HG02938 (cell line): Measurements from ENCODE around the gene MAGEB6.
"Not testable (repeated sequence)": the region's sequence is repeated elsewhere in the genome, so short reads cannot be mapped to it uniquely, and the experiment has no call there.

Source experiments
- ATAC-seq: cut with Tn5 transposase; IDR thresholded peaks from one replicate; pipeline ENCODE4 v1.9.1; 2021; ENCODE audit warnings: mild to moderate bottlenecking, moderate library complexity; ENCODE audit not compliant: unreplicated experiment

The MAGEB6 gene

GRCh38 chrX:26192204-26192603 is at the start of gene MAGEB6:
TSS of gene MAGEB6 (plus strand) at chrX:26192440. CDS start at chrX:26193847, 1,407 bp downstream.
- no peak for ATAC-seq

- no peak for ATAC-seq
Measured at GRCh38 chrX:26146024-26146423, 46.2 kb upstream of the MAGEB6 start.

GRCh38 chrX:26160301-26160700 is 31.9 kb upstream of the MAGEB6 start, which contains the start of gene MAGEB6B:
TSS of gene MAGEB6B (plus strand) at chrX:26160601. CDS start at chrX:26160601, 0 bp downstream.
- no peak for ATAC-seq

GRCh38 chrX:26203561-26203960 is 11.3 kb downstream of the MAGEB6 start:
- no peak for ATAC-seq

GRCh38 chrX:26204717-26205116 is 12.5 kb downstream of the MAGEB6 start:
- not testable (repeated sequence) for ATAC-seq

- no peak for ATAC-seq
Measured at GRCh38 chrX:26208012-26208411, 15.8 kb downstream of the MAGEB6 start.

- no peak for ATAC-seq
Measured at GRCh38 chrX:26215869-26216268, 23.6 kb downstream of the MAGEB6 start, which contains the start of gene MAGEB5. TSS of gene MAGEB5 (plus strand) at chrX:26216169. CDS start at chrX:26217302, 1,133 bp downstream.

GRCh38 chrX:26219351-26219750 is 27.1 kb downstream of the MAGEB6 start:
- ATAC-seq: no peak

- ATAC-seq: no peak
Measured at GRCh38 chrX:26234177-26234576, 41.9 kb downstream of the MAGEB6 start.
